HUDEP-2 (cell line): Measurements from ENCODE around the gene ACSM4.
A peak's percentile ranks its signal among the peaks of the same experiment; 100 is the strongest.
"Not testable (repeated sequence)": the region's sequence is repeated elsewhere in the genome, so short reads cannot be mapped to it uniquely, and the experiment has no call there.

ENCODE experiments used
- DNase-seq, 76 experiments: peaks; one replicate each; lab custom pipeline; 2025; ENCODE audit not compliant: unreplicated experiment in 76 of 76; lab: John Stamatoyannopoulos, UW

ACSM4 gene, protein sequence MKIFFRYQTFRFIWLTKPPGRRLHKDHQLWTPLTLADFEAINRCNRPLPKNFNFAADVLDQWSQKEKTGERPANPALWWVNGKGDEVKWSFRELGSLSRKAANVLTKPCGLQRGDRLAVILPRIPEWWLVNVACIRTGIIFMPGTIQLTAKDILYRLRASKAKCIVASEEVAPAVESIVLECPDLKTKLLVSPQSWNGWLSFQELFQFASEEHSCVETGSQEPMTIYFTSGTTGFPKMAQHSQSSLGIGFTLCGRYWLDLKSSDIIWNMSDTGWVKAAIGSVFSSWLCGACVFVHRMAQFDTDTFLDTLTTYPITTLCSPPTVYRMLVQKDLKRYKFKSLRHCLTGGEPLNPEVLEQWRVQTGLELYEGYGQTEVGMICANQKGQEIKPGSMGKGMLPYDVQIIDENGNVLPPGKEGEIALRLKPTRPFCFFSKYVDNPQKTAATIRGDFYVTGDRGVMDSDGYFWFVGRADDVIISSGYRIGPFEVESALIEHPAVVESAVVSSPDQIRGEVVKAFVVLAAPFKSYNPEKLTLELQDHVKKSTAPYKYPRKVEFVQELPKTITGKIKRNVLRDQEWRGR

DNA sequence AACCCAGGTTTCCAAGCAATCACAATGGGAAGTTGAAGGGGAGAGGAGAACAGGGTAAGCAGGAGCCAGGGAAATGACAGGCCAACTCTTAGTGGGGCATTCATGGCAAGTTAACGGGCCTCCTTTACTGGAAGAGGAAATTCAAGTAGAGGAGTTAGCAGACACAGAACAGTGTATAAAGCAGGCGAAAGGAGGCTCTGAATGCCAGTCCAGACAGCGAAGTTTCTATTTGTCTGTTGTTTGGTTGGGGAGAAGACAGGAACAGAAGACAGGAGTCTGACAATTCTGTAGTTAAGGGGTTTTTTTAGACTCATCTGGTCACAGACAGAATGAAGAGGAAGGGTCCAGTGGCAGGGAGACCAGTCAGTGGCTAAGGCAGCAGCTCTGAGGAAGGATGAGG lies at the start of gene ACSM4:
Gene ACSM4, plus strand, starts transcription at position 301 of the 400 bp plus-strand sequence. CDS start 260 bp downstream, outside the sequence.
- no peak for DNase-seq

DNA sequence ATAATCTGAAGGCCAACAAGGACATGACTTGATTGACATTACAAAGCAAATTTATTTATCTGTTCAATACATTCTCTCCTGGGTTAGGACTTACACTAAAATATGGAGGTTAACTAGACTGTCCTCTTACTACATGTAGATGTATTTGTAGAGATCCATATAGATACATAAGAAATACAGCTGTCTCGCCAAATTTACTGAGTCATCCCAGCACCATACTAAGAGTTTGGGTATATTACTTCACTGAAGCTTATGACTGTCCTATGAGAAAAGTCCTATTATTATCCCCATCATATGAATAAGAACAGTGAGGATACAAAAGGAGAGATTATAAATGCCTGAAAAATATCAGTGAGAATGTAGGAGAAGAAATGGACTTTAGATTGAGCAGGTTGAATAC lies 44.8 kb upstream of the ACSM4 start:
- no peak for DNase-seq

DNA sequence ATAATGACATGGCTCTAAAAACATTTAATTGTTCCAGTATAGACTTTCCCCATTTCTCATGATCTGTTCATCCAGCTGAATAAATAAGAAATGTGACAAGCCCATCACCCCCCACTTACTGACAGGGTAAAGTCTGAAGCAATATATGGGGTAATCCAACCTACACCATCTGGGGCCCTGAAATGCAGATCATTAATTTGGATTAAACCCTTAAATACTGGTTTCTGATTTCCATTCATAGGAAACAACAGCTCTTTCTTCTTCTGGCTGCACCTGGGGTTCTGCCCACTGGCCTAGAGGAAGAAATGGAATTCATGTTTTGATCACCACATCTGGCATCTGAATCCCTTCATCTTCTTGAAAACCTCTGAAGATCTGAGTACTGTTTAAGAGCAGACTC lies 39.3 kb upstream of the ACSM4 start:
- no peak for DNase-seq

DNA sequence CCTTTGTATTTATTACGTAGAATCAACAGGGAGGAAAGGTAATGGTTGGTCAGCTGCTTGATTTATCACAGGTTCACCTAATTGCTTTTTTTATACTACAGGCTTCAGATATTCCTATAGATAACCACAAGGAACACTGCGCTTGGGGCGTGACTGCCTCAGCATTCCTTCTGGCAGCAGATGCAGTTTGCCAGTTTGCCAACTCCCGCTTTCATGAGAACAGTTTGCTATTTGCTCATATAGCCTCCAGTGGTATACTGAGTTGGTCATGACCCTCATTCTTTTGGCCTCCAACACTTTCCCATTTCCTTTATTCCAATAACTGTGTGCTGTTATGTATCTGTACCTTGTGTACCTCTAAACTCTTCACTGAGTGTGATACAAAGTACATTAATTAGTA lies 38.6 kb upstream of the ACSM4 start:
- no peak for DNase-seq

DNA sequence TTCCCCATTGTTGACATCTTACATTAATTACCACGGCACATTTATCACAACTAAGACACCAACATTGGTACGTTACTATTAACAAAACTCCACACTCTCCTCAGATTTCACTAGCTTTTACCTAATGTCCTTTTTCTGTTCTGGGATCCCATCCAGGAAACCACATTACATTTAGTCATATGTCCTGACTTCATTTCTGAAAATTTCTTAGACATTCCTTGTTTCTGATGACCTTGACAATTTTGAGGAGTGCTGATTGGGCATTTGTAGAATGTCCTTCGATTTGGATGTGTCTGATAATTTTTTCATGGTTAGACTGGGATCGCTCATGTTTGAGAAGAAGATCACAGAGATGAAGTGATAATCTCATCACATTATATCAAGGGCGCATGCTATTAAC lies 34.6 kb upstream of the ACSM4 start:
- no peak for DNase-seq

DNA sequence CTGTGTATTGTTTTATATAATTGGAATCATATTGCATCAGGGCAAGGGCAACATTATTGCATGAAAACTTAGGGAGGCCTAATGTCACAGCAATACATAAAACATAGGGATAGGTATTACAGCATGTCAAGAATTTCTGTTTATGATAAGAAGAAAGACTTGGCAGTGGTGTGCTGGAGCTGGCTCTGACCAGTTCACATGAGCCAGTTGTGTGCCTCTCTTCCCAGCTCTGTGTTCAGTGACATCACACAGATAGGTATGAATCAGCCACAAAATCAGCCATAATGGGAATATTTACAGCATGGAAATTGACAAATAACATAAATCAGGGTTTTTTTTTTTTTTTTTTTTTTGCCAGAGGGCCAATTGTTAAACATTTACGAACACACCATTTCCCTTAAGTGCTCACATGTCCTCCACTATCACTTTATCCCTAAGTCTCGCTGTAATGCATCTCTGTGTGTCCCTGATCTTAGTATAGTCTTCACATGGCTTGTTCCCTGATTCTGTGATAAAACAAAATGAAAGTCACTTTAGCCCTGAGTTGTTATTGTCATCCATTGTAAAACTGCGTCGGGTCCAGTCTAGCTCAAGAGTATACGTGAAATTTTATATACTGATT lies 31.9 kb upstream of the ACSM4 start:
- DNase-seq, result peak in 3 of 76 experiments; percentile 12 to 16 (median 13)

DNA sequence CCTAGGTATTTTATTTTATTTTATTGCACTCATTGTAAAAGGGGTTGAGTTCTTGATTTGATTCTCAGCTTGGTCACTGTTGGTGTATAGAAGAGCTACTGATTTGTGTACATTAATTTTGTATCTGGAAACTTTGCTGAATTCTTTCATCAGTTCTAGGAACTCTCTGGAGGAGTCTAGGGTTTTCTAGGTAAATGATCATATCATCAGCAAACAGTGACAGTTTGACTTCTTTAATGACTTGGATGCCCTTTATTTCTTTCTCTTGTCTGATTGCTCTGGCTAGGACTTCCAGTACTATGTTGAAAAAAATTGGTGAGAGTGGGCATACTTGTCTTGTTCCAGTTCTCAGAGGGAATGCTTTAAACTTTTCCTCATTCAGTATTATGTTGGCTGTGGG lies 28.4 kb upstream of the ACSM4 start:
- not testable (repeated sequence) for DNase-seq

DNA sequence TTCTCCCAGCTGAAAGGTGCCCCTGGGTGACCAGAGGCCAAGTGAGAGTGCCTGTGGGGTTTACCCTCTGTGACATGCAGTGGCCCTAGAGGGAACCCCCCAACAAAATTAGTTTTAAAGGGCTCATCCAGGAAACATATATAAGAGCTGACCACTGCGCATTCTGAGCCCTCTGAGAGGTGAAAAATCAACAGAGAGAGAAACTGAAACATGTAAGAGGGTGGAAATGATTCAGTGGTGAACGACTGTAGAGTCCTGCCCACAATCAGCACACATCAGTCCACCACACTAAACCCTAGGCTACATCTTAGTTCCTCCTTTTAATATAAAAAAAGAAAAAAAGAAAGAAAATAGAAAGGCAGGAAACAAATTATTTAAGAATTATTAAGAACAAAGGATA lies 21.0 kb upstream of the ACSM4 start:
- DNase-seq, result no peak

DNA sequence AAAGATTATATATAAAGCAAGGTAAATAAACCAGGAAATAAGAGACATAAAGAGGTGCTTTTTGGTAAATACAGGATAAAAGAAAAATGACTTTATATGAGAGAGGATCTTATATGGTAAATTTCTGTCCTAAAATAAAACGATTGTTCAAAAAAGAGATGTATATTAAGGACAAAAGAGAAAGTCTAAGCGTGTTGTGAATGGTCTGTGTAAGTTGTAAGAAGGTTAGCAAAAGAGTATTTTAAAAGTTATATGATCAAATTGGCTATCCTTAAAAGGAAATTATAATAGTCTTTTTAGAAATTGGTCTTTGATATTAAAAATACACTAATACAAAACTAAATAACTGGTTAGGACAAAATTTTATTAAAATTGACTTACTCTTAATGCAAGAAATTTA lies 14.1 kb upstream of the ACSM4 start:
- peak in 4 of 76 experiments; percentile 5 to 16 (median 12) for DNase-seq

DNA sequence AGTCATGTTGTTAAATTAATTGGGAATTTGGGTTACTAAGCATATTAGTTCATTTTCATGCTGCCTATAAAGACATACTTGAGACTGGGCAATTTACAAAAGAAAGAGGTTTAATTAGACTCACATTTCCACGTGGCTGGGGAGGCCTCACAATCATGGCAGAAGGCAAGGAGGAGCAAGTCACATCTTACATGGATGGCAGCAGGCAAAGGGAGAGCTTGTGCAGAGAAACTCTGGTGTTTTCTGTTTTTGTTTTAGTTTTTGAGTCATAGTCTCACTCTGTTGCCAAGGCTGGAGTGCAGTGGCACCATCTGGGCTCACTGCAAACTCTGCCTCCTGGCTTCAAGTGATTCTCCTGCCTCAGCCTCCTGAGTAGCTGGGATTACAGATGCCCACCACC lies 13.3 kb upstream of the ACSM4 start:
- DNase-seq, result not testable (repeated sequence)

DNA sequence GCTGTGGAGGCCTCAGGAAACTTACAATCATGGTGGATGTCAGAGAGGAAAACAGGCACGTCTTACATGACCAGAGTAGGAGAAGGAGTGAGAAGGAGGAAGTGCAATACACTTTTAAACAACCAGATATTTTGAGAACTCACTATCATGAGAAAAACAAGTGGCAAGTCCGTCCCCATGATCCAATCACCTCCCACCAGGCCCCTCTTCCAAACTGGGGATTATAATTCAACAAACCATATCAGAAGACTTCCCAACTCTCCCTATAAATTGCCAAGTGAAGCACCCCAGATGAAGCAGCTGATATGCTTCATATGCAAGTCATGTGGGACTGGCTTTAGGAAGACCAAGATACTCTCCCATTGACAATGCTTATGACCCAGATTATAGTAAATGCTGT lies 11.6 kb upstream of the ACSM4 start:
- DNase-seq, result no peak

DNA sequence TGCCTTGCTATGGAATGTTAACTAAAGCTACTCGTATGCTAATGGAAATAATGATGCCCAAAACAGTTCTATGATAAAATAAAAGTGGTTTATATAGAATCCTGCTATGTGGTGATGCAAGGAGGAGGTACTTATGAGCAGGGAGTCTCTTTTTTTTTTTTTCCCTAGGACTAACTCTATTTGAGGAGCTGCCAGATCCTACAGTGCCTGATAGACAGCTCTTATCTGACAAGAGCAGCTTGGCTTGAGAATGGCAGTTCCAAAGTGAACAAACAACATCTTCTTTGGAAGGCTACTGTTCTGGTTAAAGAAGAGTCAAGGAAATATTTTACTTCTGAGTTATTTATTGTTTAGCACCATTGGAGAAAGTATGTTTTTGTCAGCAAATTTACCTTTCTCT lies 10.2 kb upstream of the ACSM4 start:
- peak in 65 of 76 experiments; percentile 12 to 95 (median 73) for DNase-seq

DNA sequence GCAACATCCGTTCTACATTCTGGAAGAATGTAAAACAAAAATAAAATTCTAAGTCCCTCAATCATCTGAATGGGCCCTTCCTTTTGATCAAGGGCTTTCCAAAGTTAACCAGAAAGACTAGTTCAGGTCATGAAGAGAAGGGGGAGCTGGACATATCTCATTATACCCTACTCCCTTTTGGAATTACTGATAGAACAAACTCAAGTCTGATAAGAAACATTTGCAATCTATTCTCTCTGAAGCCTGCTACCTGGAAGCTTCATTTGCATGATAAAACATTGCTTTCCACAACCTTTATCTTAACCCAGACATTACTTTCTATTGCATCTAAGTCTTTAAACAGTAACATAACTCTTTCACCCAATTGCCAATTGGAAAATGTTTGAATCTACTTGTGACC lies 8.3 kb upstream of the ACSM4 start:
- peak in 5 of 76 experiments; percentile 10 to 38 (median 21) for DNase-seq

DNA sequence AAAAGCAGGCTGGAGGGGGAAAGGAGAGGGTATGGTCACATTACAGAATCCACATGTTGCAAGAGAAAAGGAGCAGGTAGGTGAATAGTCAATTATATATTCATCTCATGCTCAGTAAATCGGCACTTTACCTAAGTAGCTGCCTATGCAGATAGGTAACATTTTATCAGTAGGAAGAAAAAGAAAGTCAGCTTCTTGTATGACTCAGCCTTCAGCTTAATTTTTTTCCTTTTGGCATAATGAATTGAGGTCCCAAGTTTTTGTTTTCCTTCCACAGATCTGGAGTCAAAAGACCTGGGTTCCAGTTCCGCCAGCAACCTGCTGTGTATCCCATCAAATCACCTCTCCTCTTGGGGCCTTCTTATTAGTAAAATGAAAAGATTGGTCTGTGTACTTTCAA lies 6.0 kb upstream of the ACSM4 start:
- DNase-seq, result no peak

DNA sequence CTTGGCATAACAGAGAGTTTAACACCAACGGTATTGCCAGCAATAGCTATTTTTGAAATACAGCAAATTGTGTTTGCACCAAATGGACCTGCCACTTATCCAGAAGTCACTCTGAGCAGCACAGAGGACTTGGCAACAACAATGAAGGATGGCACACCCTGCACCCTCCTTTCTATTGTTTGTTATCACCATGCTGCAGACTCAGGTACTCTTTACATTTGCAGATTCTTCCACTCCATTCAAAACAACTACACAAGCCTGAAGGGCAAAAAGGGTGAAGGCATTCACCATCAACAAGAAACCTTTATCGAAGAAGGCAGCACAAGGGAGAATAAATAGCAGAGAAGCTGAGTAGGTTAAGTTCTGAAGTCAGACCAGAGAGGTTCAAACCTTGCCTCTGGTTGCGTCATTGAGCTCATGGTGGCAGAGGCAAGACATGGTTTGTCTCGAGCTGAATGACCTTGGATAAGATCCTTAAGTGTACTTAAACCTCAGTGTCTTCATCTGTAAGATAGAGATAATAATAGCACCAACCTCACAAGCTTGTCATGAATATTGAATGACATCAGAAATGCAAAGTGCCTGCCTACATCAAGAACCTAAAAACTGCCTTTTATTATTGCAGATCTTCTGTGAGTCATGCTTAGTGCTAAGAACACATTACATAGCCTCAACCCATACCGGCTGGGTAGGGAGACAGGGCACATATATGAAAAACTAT lies 1.4 kb upstream of the ACSM4 start:
- DNase-seq, result peak in 62 of 76 experiments; percentile 9 to 92 (median 52)

DNA sequence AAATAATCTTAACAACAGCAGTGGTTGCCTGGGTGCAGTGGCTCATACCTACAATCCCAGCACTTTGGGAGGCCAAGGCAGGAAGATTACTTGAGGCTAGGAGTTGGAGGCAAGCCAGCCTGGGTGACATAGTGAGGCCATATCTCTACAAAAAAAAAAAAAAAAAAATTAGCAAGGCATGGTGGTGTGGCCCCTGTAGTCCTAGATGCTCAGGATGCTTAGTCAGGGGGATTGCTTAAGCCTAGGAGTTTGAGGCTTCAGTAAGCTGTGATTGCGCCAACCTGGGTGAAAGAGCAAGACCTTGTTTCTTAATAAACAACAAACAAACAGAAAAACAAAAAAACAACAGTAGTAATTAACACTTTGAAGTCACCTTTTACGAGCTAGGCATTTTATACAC lies 642 bp upstream of the ACSM4 start:
- peak in 59 of 76 experiments; percentile 4 to 72 (median 41) for DNase-seq

DNA sequence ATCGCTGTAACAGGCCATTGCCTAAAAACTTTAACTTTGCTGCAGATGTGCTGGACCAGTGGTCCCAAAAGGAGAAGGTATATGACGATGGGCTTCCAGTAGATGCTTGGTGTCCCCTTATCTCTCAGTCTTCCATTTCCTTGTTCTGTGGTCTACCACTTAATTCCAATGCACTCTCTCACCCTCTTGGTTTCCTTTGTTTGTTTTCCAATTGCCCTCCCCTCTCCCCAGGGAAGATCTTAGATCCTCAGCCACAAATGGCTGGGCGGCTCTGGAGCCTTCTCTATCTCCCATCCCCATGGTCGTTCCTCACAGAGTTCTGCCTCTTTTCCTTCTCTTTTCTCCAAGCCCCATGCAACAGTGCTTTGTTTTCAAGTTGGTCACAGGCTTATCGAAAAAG lies 584 bp downstream of the ACSM4 start:
- DNase-seq, result no peak

DNA sequence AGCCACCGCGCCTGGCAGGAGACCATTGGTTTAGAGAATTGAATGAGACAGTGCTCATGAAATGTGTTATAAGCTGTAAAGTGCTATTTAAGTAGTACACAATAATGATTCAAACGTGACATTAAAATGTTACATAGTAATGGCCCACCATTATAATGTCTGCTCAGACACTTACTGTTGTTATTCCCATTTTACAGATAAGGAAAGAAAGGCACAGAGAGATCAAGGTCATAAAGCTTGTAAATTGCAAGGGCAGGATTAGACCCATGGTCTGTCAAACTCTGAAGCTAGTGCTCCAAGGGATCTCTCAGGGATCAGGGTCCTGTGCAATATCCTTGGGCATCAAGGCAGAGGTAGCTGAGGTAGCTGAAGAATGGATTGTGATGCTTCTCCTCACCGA lies 6.2 kb downstream of the ACSM4 start:
- no peak for DNase-seq

DNA sequence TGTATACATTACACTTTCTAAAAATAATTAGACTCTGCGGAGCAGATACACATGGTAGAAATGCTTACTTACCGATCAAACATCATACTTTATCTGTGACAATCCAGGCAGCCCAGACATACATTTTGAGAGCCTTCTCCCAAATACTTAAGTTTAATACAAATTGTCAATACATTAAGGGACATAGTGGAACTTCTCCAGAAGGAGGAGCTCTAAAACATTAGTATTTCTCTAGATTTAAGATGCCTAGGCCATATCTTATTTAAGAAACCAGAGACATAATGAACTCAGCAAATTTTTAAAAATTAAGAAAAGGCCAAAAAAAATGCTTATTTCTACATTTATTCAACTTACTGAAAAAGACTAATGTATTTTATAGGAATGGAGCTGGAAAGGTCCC lies 16.1 kb downstream of the ACSM4 start:
- DNase-seq, result peak in 4 of 76 experiments; percentile 4 to 18 (median 7)

DNA sequence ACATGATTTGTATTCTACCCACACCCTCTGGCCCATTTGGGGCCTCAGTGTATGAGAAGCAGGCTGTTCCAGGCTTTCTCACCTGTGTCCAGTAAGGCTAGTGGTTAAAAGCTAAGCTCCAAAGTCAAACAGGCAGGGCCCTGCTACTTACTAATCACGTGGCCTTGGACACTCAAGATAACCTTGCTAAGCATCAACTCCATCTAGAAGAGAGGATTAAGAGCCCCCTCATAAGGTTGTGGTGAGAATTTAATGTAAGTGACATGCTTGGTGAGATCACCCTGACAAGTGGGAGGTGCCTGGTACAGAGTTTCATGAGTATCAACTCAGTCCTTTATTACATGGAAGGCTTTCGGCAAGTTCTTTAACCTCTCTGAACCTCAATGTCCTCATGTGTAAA lies 17.8 kb downstream of the ACSM4 start:
- peak in 5 of 76 experiments; percentile 11 to 31 (median 16) for DNase-seq

DNA sequence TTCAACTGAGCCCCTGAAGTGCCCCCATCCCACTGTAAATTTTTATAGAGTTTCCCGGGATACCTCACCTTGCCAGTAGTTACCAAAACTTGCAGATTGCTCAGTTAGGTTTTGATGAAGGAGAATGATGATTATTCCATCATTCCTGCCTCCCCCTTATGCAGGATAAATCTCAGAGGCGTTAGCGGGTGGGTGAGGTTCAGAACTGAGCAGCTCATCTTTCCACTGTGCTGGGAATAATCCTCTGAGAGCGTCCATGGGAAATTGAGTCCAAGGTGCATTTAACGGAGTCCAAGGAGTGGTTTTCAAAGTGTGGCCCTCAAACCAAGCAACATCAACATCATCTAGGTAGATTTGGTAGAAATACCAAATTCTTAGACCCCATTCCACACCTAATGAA lies 18.7 kb downstream of the ACSM4 start:
- DNase-seq, result no peak
